Activated T-cell treated with anti-CD3 and anti-CD28 coated beads, Interleukin-2, amount 50 U/mL, for 4 hours (primary cell): Measurements from ENCODE around the gene SAMD10. TPM values are rescaled to one million over a fixed set of nuclear protein-coding genes. Genes with fewer than 3 reads are reported as not detected.
A peak's percentile ranks its signal among the peaks of the same experiment; 100 is the strongest.
"Not testable (repeated sequence)": the region's sequence is repeated elsewhere in the genome, so short reads cannot be mapped to it uniquely, and the experiment has no call there.

Experiments used
- ATAC-seq, 2 donors: fragments of 200-7000 bp; cut with Tn5 transposase; one replicate each; pipeline ENCODE4 v1.10.0; 2021
- DNase-seq: peaks from one replicate; pipeline ENCODE4 v3.0.0-alpha.2; 2020
- H3K27me3 Mint-ChIP-seq: one replicate; pipeline ENCODE4 v1.8.0; 2021; ENCODE audit warnings: low read depth, mixed read lengths
- H3K36me3 Mint-ChIP-seq: one replicate; pipeline ENCODE4 v1.8.0; 2022; ENCODE audit warnings: mixed read lengths; ENCODE audit not compliant: insufficient read depth
- H3K4me1 Mint-ChIP-seq: one replicate; pipeline ENCODE4 v1.8.0; 2021; ENCODE audit warnings: low read depth, mixed read lengths
- H3K4me3 Mint-ChIP-seq: one replicate; pipeline ENCODE4 v1.8.0; 2021; ENCODE audit warnings: mild to moderate bottlenecking, moderate library complexity, mixed read lengths
- H3K9me3 Mint-ChIP-seq: one replicate; pipeline ENCODE4 v1.8.0; 2021; ENCODE audit warnings: mixed read lengths
- total RNA-seq, 3 donors: library from RNA; stranded (reverse); gene quantifications; one replicate each; pipeline ENCODE4 v1.2.1, GENCODE V29; 2021

SAMD10 gene
- total RNA-seq, 3 donors from 2014 or later = 14.6 to 17.4 (median 16.8) TPM

GRCh38 chr20:63977739-63978276 lies 1.6 kb downstream of the SAMD10 start:
- DNase-seq (peak; percentile 55), ATAC-seq (peak; percentile 51)
- Mint-ChIP-seq H3K27me3 (no peaks in the 10 kb centered on the region), H3K9me3 (no peaks in the 10 kb centered on the region), H3K4me1 (peaks cover 59% of the 10 kb centered on the region), H3K36me3 (peaks cover 19% of the 10 kb centered on the region), H3K4me3 (peak overlapping the region; percentile 80)

GRCh38 chr20:63976980-63977738 lies 2.3 kb downstream of the SAMD10 start:
- DNase-seq (no peak), ATAC-seq (no peak)
- peaks cover 53% of the 10 kb centered on the region for H3K4me1 Mint-ChIP-seq
- H3K27me3 Mint-ChIP-seq = no peaks in the 10 kb centered on the region
- H3K9me3 Mint-ChIP-seq = no peaks in the 10 kb centered on the region
- peak overlapping the region; percentile 80 for H3K4me3 Mint-ChIP-seq
- peaks cover 13% of the 10 kb centered on the region for H3K36me3 Mint-ChIP-seq

- H3K27me3 Mint-ChIP-seq, DNase-seq, ATAC-seq, H3K9me3 Mint-ChIP-seq: not testable (repeated sequence)
- Mint-ChIP-seq H3K4me3 (peak overlapping the region; percentile 21), H3K4me1 (peaks cover 48% of the 10 kb centered on the region), H3K36me3 (peaks cover 10% of the 10 kb centered on the region)
These were observed 2.9 kb downstream of the SAMD10 start for GRCh38 chr20:63976511-63976910.

- Mint-ChIP-seq H3K4me1 (peaks cover 37% of the 10 kb centered on the region), H3K36me3 (peaks cover 10% of the 10 kb centered on the region), H3K9me3 (no peaks in the 10 kb centered on the region), H3K27me3 (no peaks in the 10 kb centered on the region), H3K4me3 (no peak overlapping the region)
- DNase-seq = no peak
- no peak for ATAC-seq
These were observed 4.8 kb downstream of the SAMD10 start for GRCh38 chr20:63974402-63975200.

GRCh38 chr20:63973636-63974401 lies 5.6 kb downstream of the SAMD10 start:
- no peaks in the 10 kb centered on the region for H3K27me3 Mint-ChIP-seq
- H3K9me3 Mint-ChIP-seq = no peaks in the 10 kb centered on the region
- DNase-seq = peak; percentile 80
- H3K36me3 Mint-ChIP-seq = peaks cover 10% of the 10 kb centered on the region
- no peak overlapping the region for H3K4me3 Mint-ChIP-seq
- H3K4me1 Mint-ChIP-seq = peaks cover 39% of the 10 kb centered on the region
- peak; percentile 27 to 50 for ATAC-seq

- H3K9me3 Mint-ChIP-seq = no peaks in the 10 kb centered on the region
- ATAC-seq (no peak), DNase-seq (no peak)
- no peak overlapping the region for H3K4me3 Mint-ChIP-seq
- H3K36me3 Mint-ChIP-seq = peaks cover 10% of the 10 kb centered on the region
- no peaks in the 10 kb centered on the region for H3K27me3 Mint-ChIP-seq
- peaks cover 41% of the 10 kb centered on the region for H3K4me1 Mint-ChIP-seq
These were observed 6.3 kb downstream of the SAMD10 start for GRCh38 chr20:63973160-63973479.

GRCh38 chr20:63972312-63973159 lies 6.9 kb downstream of the SAMD10 start:
- H3K27me3 Mint-ChIP-seq = no peaks in the 10 kb centered on the region
- H3K9me3 Mint-ChIP-seq = no peaks in the 10 kb centered on the region
- peaks cover 36% of the 10 kb centered on the region for H3K4me1 Mint-ChIP-seq
- peaks cover 10% of the 10 kb centered on the region for H3K36me3 Mint-ChIP-seq
- H3K4me3 Mint-ChIP-seq = no peak overlapping the region
- no peak for ATAC-seq
- DNase-seq = no peak

- not testable (repeated sequence) for H3K27me3 Mint-ChIP-seq, H3K9me3 Mint-ChIP-seq, DNase-seq, H3K4me3 Mint-ChIP-seq, ATAC-seq
- Mint-ChIP-seq H3K4me1 (peaks cover 30% of the 10 kb centered on the region), H3K36me3 (peaks cover 10% of the 10 kb centered on the region)
These were observed 7.5 kb downstream of the SAMD10 start for GRCh38 chr20:63971960-63972311.

- no peaks in the 10 kb centered on the region for H3K27me3 Mint-ChIP-seq
- H3K4me3 Mint-ChIP-seq = peak overlapping the region; percentile 69
- H3K36me3 Mint-ChIP-seq = peaks cover 6% of the 10 kb centered on the region
- peaks cover 21% of the 10 kb centered on the region for H3K4me1 Mint-ChIP-seq
- DNase-seq (no peak), ATAC-seq (no peak)
- no peaks in the 10 kb centered on the region for H3K9me3 Mint-ChIP-seq
These were observed 8.6 kb downstream of the SAMD10 start for GRCh38 chr20:63970714-63971431.

- Mint-ChIP-seq H3K36me3 (peaks cover 6% of the 10 kb centered on the region), H3K27me3 (no peaks in the 10 kb centered on the region)
These were observed 9.4 kb downstream of the SAMD10 start, which contains the start of gene ZNF512B for GRCh38 chr20:63969838-63970713. Gene ZNF512B (minus strand): TSS chr20:63969930. CDS start chr20:63967950, 1,980 bp downstream.

GRCh38 chr20:63968928-63969760 lies 10.3 kb downstream of the SAMD10 start:
- ATAC-seq (peak; percentile 39 to 46), DNase-seq (no peak)
- Mint-ChIP-seq H3K36me3 (peaks cover 2% of the 10 kb centered on the region), H3K4me1 (peaks cover 18% of the 10 kb centered on the region), H3K9me3 (no peaks in the 10 kb centered on the region), H3K4me3 (peak overlapping the region; percentile 83), H3K27me3 (no peaks in the 10 kb centered on the region)

More at GRCh38 chr20:63969838-63970713, 9.4 kb downstream of the SAMD10 start, which contains the start of gene ZNF512B:
- peak within 1 kb of the TSS; percentile 83 for H3K4me3 Mint-ChIP-seq
- H3K9me3 Mint-ChIP-seq = no peaks in the 10 kb centered on the region
- peak; percentile 60 for ATAC-seq
- DNase-seq = peak; percentile 59
- peaks cover 21% of the 10 kb centered on the region for H3K4me1 Mint-ChIP-seq
